HepG2 (cell line): ENCODE measurements around the gene RBM26. TPM values are rescaled to one million over a fixed set of nuclear protein-coding genes. Genes with fewer than 3 reads are reported as not detected.

Experiments
- ATAC-seq: fragments of 200-7000 bp; cut with Tn5 transposase; 3 replicates; pipeline ENCODE4 v1.9.1; 2020; ENCODE audit warnings: mild to moderate bottlenecking, moderate library complexity
- BruUV-seq: library from RNA; stranded (reverse); fragments of 400-500 nt; replicated peaks from 2 replicates; lab custom pipeline; 2021; lab: Mats Ljungman, UMichigan
- CTCF ChIA-PET: fragments of 300-600 bp; formaldehyde crosslinking; extraction: SDS; loops from one replicate; lab custom pipeline; 2021; ENCODE audit warnings: low total read pairs, inconsistent platforms, low intra/inter-chr PET ratio; lab: Yijun Ruan, JAX
- POLR2A ChIA-PET: fragments of 350-600 bp; sonication (Branson Sonifier 250); formaldehyde crosslinking; loops from one replicate; lab custom pipeline; 2020; ENCODE audit warnings: antibody characterized with exemption, inconsistent platforms; lab: Yijun Ruan, JAX
- DNase-seq: peaks from one replicate; pipeline ENCODE4 v3.0.0-alpha.2; 2015; ENCODE audit warnings: low spot score
- FAIRE-seq: peaks from 3 replicates; lab custom pipeline; 2011; peaks lifted over from hg19 to GRCh38; lab: Jason Lieb, UNC
- H2AFZ ChIP-seq: one replicate; pipeline ENCODE4 v1.6.1; 2011; ENCODE audit warnings: low read length, inconsistent platforms
- H3K27ac ChIP-seq: fragments of 300-600 bp; 3 replicates; pipeline ENCODE4 v1.8.0; 2011; ENCODE audit warnings: mixed run types, mild to moderate bottlenecking, mixed read lengths, low read length, inconsistent platforms; ENCODE audit not compliant: insufficient read depth; ENCODE audit errors: extremely low read length
- H3K27me3 ChIP-seq, 2 experiments: fragments of 200-600 bp in 1 of 2; 2 replicates in 1 of 2; 3 replicates in 1 of 2; pipeline versions ENCODE4 v1.6.0 to v1.8.0; 2011; ENCODE audit warnings: low read length in 2 of 2, mild to moderate bottlenecking in 2 of 2, moderate library complexity in 2 of 2, inconsistent platforms in 1 of 2; ENCODE audit not compliant: insufficient read depth in 2 of 2, control insufficient read depth in 1 of 2
- H3K36me3 ChIP-seq, 2 experiments: fragments of 200-600 bp in 1 of 2; replicated peaks in 1 of 2; 2 replicates in 1 of 2; 3 replicates in 1 of 2; pipeline versions ENCODE4 v1.5.1 to v1.8.0; 2011; ENCODE audit warnings: low read length in 2 of 2, inconsistent platforms in 1 of 2; ENCODE audit not compliant: insufficient read depth in 2 of 2, control insufficient read depth in 1 of 2
- H3K4me1 ChIP-seq: 2 replicates; pipeline ENCODE4 v1.5.1; 2012; ENCODE audit warnings: low read length, inconsistent platforms; ENCODE audit not compliant: insufficient read depth
- H3K4me2 ChIP-seq: 2 replicates; pipeline ENCODE4 v1.6.0; 2011; ENCODE audit warnings: low read depth, low read length, inconsistent platforms
- H3K4me3 ChIP-seq, 3 experiments: fragments of 200-600 bp in 1 of 3; sonication (generic), shearing (Covaris generic) in 1 of 3; replicated peaks in 1 of 3; 2 replicates each; pipeline ENCODE4 v1.5.1; 2011 to 2016; ENCODE audit warnings: low read length in 3 of 3, inconsistent platforms in 2 of 3, low read depth in 2 of 3, mild to moderate bottlenecking in 2 of 3, control low read depth in 1 of 3, mixed read lengths in 1 of 3; ENCODE audit not compliant: insufficient read depth in 1 of 3
- H3K79me2 ChIP-seq: one replicate; pipeline ENCODE4 v1.6.1; 2011; ENCODE audit warnings: low read length, inconsistent platforms; ENCODE audit not compliant: insufficient read depth
- H3K9ac ChIP-seq: 2 replicates; pipeline ENCODE4 v1.6.0; 2011; ENCODE audit warnings: mild to moderate bottlenecking, low read depth, low read length, inconsistent platforms; ENCODE audit not compliant: insufficient read depth
- H3K9me3 ChIP-seq: 2 replicates; pipeline ENCODE4 v1.5.1; 2012; ENCODE audit warnings: mild to moderate bottlenecking, low read length
- H4K20me1 ChIP-seq: 2 replicates; pipeline ENCODE4 v1.6.0; 2011; ENCODE audit warnings: inconsistent platforms, mild to moderate bottlenecking, low read length, moderate library complexity; ENCODE audit not compliant: insufficient read depth
- CHD4 ChIP-seq: fragments of 200-600 bp; sonication (generic); IDR thresholded peaks from 2 replicates; pipeline ENCODE4 v1.7.0; 2017; ENCODE audit warnings: mild to moderate bottlenecking, low read length, borderline replicate concordance
- IRF2 ChIP-seq: IDR thresholded peaks from 2 replicates; pipeline ENCODE4 v1.6.1; 2018; ENCODE audit warnings: missing genetic modification reagents, missing compliant biosample characterization
- NFRKB ChIP-seq: fragments of 450-650 bp; IDR thresholded peaks from 2 replicates; pipeline ENCODE4 v1.6.1; 2017
- POLR2G ChIP-seq: fragments of 200-400 bp; formaldehyde crosslinking; IDR thresholded peaks from 2 replicates; pipeline ENCODE4 v1.6.1; 2018; ENCODE audit warnings: mild to moderate bottlenecking, low read depth, low read length, moderate library complexity
- ZFAT ChIP-seq: sonication (generic); formaldehyde crosslinking; conservative IDR thresholded peaks from 2 replicates; pipeline ENCODE4 v1.8.1; 2023; ENCODE audit warnings: missing genetic modification reagents, inconsistent platforms
- WGBS: methylation state at CpG from one replicate; pipeline ENCODE4 v1.1.6; 2017; ENCODE audit warnings: low lambda C conversion rate; 5-methylcytosine and 5-hydroxymethylcytosine counted together
- in situ Hi-C: cut with HindIII; loops from 2 replicates; pipeline ENCODE4 v1.10.0; 2017; ENCODE audit warnings: low pct_unique_long_range_greater_than_20kb; ENCODE audit not compliant: extremely low pct_ligation_motif_present
- intact Hi-C: fragments of 100-400 bp; cut with micrococcal nuclease; formaldehyde crosslinking; loops from one replicate; pipeline ENCODE4 v1.10.0; 2022; ENCODE audit not compliant: unreplicated experiment
- polyA plus RNA-seq, 8 experiments: library from polyadenylated mRNA; depleted of rRNA in 3 of 8; stranded (reverse) in 7 of 8; unstranded in 1 of 8; fragments of >200 nt; fragmentation: Illumina TruSeq in 4 of 8; extraction: Trizol in 4 of 8; gene quantifications; 2 replicates each; pipeline versions ENCODE4 v1.2.1 to v1.2.3, GENCODE V29; 2011 to 2016; ENCODE audit warnings: low read depth in 4 of 8, missing spikeins in 1 of 8, mixed read lengths in 1 of 8; ENCODE audit not compliant: insufficient read depth in 1 of 8
- total RNA-seq, 5 experiments: library from RNA; depleted of rRNA; stranded (reverse); fragments of >200 nt; fragmentation: Illumina TruSeq; extraction: Trizol; gene quantifications; 2 replicates each; pipeline ENCODE4 v1.2.3, GENCODE V29; 2016; ENCODE audit warnings: low read depth in 1 of 5
- TF ChIP-seq, protein P1 (sequence below): sonication (generic); formaldehyde crosslinking; IDR thresholded peaks from 2 replicates; pipeline ENCODE4 v1.8.0; 2022; ENCODE audit warnings: mild to moderate bottlenecking, missing genetic modification reagents

The RBM26 gene
- total and polyA plus RNA-seq, 2 of the 13 experiments (the other 11 are each of a cell fraction or from before 2014, with no cell fraction given) = 19.4 to 34.4 TPM

DNA sequence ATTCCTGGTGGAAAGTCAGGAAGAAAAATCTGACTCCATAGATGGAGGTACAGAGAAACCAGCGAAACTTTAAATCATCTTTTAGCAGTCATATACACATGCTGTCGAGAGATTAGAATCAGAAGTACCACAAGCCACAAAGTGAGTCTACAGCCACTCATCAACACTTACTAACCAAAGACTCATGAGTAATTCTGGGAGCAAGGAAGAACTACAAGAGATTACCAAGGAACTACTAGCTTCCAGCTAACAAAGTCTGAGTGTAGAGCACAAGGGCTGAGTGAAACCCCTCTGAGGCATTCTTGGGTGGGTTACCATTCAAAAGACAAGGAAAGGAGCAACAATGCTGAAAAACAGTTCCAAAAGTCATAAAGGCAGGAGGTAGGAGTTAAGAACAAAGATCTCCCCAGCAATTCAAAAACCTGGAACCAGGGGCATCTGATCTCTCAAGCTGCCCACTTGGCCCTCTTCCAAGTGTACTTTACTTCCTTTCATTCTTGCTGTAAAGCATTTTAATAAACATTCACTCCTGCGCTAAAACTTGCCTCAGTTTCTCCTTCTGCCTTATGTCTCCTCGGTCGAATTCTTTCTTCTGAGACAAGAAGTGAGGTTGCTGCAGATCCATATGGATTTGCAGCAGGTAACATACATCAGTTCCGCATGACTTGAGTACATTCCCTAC is 13.0 kb downstream of the RBM26 start:
- Histone ChIP-seq H3K9me3 (peaks cover 4% of the 10 kb centered on the region; the same call in 1 of the 2 replicates), H3K27me3 (no peaks in the 10 kb centered on the region), H3K36me3 (peaks cover 0 to 3% of the 10 kb centered on the region in 2 experiments; a peak in 2 of 5 replicates), H3K27ac (peak overlapping the region; percentile 71), H3K4me1 (peaks cover 40% of the 10 kb centered on the region), H3K4me2 (peak overlapping the region; percentile 79), H3K79me2 (peaks cover 89% of the 10 kb centered on the region), H4K20me1 (peaks cover 26% of the 10 kb centered on the region), H2AFZ (no peak overlapping the region), H3K4me3 (peak overlapping the region in 2 of 3 experiments; percentile 13 to 57; a peak in 3 of 6 replicates), H3K9ac (peak overlapping the region; percentile 37; the same call in 1 of the 2 replicates)
- TF ChIP-seq, protein P1, sequence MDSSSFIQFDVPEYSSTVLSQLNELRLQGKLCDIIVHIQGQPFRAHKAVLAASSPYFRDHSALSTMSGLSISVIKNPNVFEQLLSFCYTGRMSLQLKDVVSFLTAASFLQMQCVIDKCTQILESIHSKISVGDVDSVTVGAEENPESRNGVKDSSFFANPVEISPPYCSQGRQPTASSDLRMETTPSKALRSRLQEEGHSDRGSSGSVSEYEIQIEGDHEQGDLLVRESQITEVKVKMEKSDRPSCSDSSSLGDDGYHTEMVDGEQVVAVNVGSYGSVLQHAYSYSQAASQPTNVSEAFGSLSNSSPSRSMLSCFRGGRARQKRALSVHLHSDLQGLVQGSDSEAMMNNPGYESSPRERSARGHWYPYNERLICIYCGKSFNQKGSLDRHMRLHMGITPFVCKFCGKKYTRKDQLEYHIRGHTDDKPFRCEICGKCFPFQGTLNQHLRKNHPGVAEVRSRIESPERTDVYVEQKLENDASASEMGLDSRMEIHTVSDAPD (CRISPR knock-in tag) = 0 out of 2 replicates have a peak, but pooled peaks have one; percentile 20
- TF ChIP-seq NFRKB = no peak
- no peak for TF ChIP-seq ZFAT (CRISPR knock-in tag)
- TF ChIP-seq CHD4 = 0 out of 2 replicates have a peak, but pooled peaks have one; percentile 10
- TF ChIP-seq POLR2G = no peak
- 0 out of 2 replicates have a peak, but pooled peaks have one; percentile 2 for TF ChIP-seq IRF2 (CRISPR knock-in tag)
- ATAC-seq (peak; percentile 18), FAIRE-seq (no peak), DNase-seq (no peak)
- in situ Hi-C loops = no loop called here
- ChIA-PET POLR2A (interaction anchor here (1.0 to 3.3 kb wide), 4 partner anchors 10 to 1080 kb away, joined by 3 to 24 read pairs (median 4); partner anchors contain the start of gene RBM26), CTCF (no interaction called here)
- WGBS = 27% methylated on average over 6 of the region's 6 CpGs
- no TSS peak for BruUV-seq
- intact Hi-C loops = loop anchor here (5.0 kb wide), 1 partner anchor 46 kb away; no protein-coding TSS in a partner anchor
